ENCODE data around the gene NR2F6.

Gene NR2F6

GRCh38 chr19:17185590-17185989, 60.1 kb downstream of the NR2F6 start:
- CTCF ChIA-PET = no interaction called here
- peak overlapping the region; percentile 5; the same call in 1 of the 2 replicates for H3K27ac ChIP-seq
- TF ChIP-seq, protein P1, sequence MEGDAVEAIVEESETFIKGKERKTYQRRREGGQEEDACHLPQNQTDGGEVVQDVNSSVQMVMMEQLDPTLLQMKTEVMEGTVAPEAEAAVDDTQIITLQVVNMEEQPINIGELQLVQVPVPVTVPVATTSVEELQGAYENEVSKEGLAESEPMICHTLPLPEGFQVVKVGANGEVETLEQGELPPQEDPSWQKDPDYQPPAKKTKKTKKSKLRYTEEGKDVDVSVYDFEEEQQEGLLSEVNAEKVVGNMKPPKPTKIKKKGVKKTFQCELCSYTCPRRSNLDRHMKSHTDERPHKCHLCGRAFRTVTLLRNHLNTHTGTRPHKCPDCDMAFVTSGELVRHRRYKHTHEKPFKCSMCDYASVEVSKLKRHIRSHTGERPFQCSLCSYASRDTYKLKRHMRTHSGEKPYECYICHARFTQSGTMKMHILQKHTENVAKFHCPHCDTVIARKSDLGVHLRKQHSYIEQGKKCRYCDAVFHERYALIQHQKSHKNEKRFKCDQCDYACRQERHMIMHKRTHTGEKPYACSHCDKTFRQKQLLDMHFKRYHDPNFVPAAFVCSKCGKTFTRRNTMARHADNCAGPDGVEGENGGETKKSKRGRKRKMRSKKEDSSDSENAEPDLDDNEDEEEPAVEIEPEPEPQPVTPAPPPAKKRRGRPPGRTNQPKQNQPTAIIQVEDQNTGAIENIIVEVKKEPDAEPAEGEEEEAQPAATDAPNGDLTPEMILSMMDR (conservative IDR thresholded peaks at IDR 0.05; ENCODE audit: low read depth) = no peak
- DNase-seq (ENCODE audit: low spot score) = no peak
- POLR2A ChIA-PET (ENCODE audit: low non-redundant PET) = interaction anchor here (0.7 kb wide), 2 partner anchors 109 to 123 kb away, joined by 3 read pairs; no protein-coding TSS in a partner anchor

GRCh38 chr19:17184371-17184841, 61.3 kb downstream of the NR2F6 start:
- DNase-seq (ENCODE audit: low spot score) = no peak
- TF ChIP-seq, protein P1 (conservative IDR thresholded peaks at IDR 0.05; ENCODE audit: low read depth) = no peak
- ChIA-PET CTCF (no interaction called here), POLR2A (ENCODE audit: low non-redundant PET) (no interaction called here)
- peak overlapping the region; percentile 6; the same call in 1 of the 2 replicates for H3K27ac ChIP-seq

DNA sequence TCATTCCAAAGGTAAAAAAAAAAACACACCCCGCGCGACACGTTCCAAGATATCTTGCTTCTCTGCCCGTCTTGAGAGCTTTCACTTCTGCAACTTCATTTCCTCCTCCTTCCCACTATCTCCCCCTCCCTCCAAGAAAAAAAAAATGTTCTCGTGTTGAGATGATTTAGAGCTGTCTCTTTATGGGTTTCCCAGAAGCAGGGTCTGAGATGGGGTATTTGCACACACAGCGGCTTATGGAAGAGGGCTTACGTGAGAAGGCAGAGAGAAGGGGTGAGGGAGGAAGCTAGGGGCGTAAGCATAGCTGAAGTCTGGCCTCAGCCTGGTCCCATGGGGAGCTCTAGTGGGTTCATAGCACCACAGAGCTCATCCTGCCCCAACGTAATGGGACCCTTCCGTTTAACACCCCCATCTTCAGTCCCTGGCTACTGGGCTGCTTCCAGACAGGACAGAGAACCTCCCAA, 61.8 kb downstream of the NR2F6 start:
- TF ChIP-seq, protein P1 (conservative IDR thresholded peaks at IDR 0.05; ENCODE audit: low read depth) = no peak
- POLR2A ChIA-PET (ENCODE audit: low non-redundant PET) = no interaction called here
- CTCF ChIA-PET = no interaction called here
- peak overlapping the region; percentile 6; the same call in 1 of the 2 replicates for H3K27ac ChIP-seq
- no peak for DNase-seq (ENCODE audit: low spot score)

DNA sequence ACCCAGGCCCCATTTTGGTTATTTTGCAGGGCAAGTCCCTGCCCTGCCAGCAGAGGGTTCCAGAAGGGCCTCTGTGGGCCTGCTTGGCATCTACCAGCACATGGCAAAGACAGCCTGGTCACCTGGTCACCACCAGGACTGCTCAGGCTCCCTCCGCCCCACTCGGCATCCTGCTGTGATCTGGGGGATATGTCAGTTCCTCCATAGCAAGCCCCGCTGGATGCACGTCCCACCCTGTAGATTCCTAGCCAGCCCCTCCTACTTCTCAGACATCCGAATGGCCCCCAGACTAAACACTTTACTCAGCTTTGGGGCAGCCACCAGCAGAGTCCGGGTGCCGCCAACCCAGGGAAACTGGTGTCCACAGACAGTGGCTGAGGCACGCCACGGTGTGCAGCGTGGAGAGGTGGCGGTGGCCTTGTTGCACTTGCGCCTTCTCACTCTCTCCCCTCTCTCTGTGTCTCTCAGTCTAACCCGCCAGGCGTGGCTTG, 62.4 kb downstream of the NR2F6 start:
- H3K27ac ChIP-seq = peak overlapping the region; percentile 3; the same call in 1 of the 2 replicates
- POLR2A ChIA-PET (ENCODE audit: low non-redundant PET) = no interaction called here
- CTCF ChIA-PET = no interaction called here
- DNase-seq (ENCODE audit: low spot score) = no peak
- TF ChIP-seq, protein P1 (conservative IDR thresholded peaks at IDR 0.05; ENCODE audit: low read depth) = no peak

All from RWPE1 (cell line).